GM19240 (cell line): ENCODE data around the gene CCL22.
"Not testable (repeated sequence)": the region's sequence is repeated elsewhere in the genome, so short reads cannot be mapped to it uniquely, and the experiment has no call there.

Experiments
- DNase-seq: peaks from one replicate; pipeline ENCODE4 v3.0.0; 2011; ENCODE audit warnings: low spot score; ENCODE audit not compliant: insufficient read length

The CCL22 gene

GRCh38 chr16:57374925-57375465, 16.4 kb downstream of the CCL22 start:
- not testable (repeated sequence) for DNase-seq

GRCh38 chr16:57376313-57376818, 17.8 kb downstream of the CCL22 start:
- no peak for DNase-seq

GRCh38 chr16:57377080-57377841, 18.7 kb downstream of the CCL22 start:
- DNase-seq, result peak; percentile 79

GRCh38 chr16:57379579-57379978, 21.0 kb downstream of the CCL22 start:
- DNase-seq, result no peak

GRCh38 chr16:57380671-57381462, 22.3 kb downstream of the CCL22 start:
- DNase-seq, result no peak

GRCh38 chr16:57381791-57382534, 23.4 kb downstream of the CCL22 start:
- no peak for DNase-seq

GRCh38 chr16:57382535-57383275, 24.1 kb downstream of the CCL22 start:
- DNase-seq, result no peak

- DNase-seq, result no peak
Measured at GRCh38 chr16:57383276-57384247, 25.0 kb downstream of the CCL22 start.

- no peak for DNase-seq
Measured at GRCh38 chr16:57384248-57385070, 25.9 kb downstream of the CCL22 start.

- no peak for DNase-seq
Measured at GRCh38 chr16:57385083-57385482, 26.5 kb downstream of the CCL22 start.

GRCh38 chr16:57386381-57386951, 27.9 kb downstream of the CCL22 start:
- DNase-seq, result no peak

- no peak for DNase-seq
Measured at GRCh38 chr16:57387598-57388354, 29.2 kb downstream of the CCL22 start.

- no peak for DNase-seq
Measured at GRCh38 chr16:57388359-57389086, 29.9 kb downstream of the CCL22 start.

- no peak for DNase-seq
Measured at GRCh38 chr16:57389087-57389468, 30.5 kb downstream of the CCL22 start.

GRCh38 chr16:57390636-57391295, 32.2 kb downstream of the CCL22 start:
- DNase-seq, result no peak

- DNase-seq, result no peak
Measured at GRCh38 chr16:57391300-57391699, 32.7 kb downstream of the CCL22 start.
